ENCODE results near the gene TP63. TPM values are rescaled to one million over a fixed set of nuclear protein-coding genes. Genes with fewer than 3 reads are reported as not detected.

TP63 gene
- total and polyA plus RNA-seq, 12 donors = 0.11 to 0.84 (median 0.16) TPM; not detected in 1

GRCh38 chr3:189834462-189834861, 203.3 kb downstream of the TP63 start:
- WGBS, 4 donors = 86 to 94% (median 89%) methylated on average over 5 of the region's 5 CpGs
- intact Hi-C loops (cut with DNase I) = no loop called here
- TF ChIP-seq POLR2A (IDR thresholded peaks at IDR 0.05) (no peak), CTCF (IDR thresholded peaks at IDR 0.05) (no peak)
- Histone ChIP-seq H3K9me3 (replicated peaks in 1 of 3) (no peaks in the 10 kb centered on the region), H3K36me3 (replicated peaks in 1 of 2) (no peaks in the 10 kb centered on the region), H3K4me3 (no peak overlapping the region), H3K4me1 (replicated peaks in 1 of 2) (peaks cover 0 to 3% of the 10 kb centered on the region in 2 donors), H3K27ac (no peak overlapping the region), H3K27me3 (no peaks in the 10 kb centered on the region)
- no peak for DNase-seq

- WGBS, 4 donors = 73 to 86% (median 82%) methylated on average over 5 of the region's 5 CpGs
- DNase-seq = no peak
Observed at GRCh38 chr3:189836795-189837194, 205.6 kb downstream of the TP63 start.

GRCh38 chr3:189838291-189838690, 207.1 kb downstream of the TP63 start:
- TF ChIP-seq POLR2A (IDR thresholded peaks at IDR 0.05) (no peak), CTCF (IDR thresholded peaks at IDR 0.05) (no peak)
- no peaks in the 10 kb centered on the region for H3K36me3 ChIP-seq (replicated peaks in 1 of 2)
- no peak overlapping the region for H3K4me3 ChIP-seq
- H3K4me1 ChIP-seq (replicated peaks in 1 of 2) = peaks cover 0 to 7% of the 10 kb centered on the region in 2 donors
- WGBS, 4 donors = 86 to 92% (median 87%) methylated on average over 6 of the region's 6 CpGs
- no peak for DNase-seq
- no peaks in the 10 kb centered on the region for H3K9me3 ChIP-seq (replicated peaks in 1 of 3)
- no peaks in the 10 kb centered on the region for H3K27me3 ChIP-seq
- no peak overlapping the region for H3K27ac ChIP-seq
- intact Hi-C loops (cut with DNase I) = no loop called here

More at GRCh38 chr3:189836795-189837194, 205.6 kb downstream of the TP63 start:
- Histone ChIP-seq H3K36me3 (replicated peaks in 1 of 2) (no peaks in the 10 kb centered on the region), H3K27me3 (no peaks in the 10 kb centered on the region), H3K27ac (no peak overlapping the region), H3K4me1 (replicated peaks in 1 of 2) (peaks cover 0 to 7% of the 10 kb centered on the region in 2 donors), H3K9me3 (replicated peaks in 1 of 3) (no peaks in the 10 kb centered on the region), H3K4me3 (no peak overlapping the region)
- intact Hi-C loops (cut with DNase I) = no loop called here
- TF ChIP-seq POLR2A (IDR thresholded peaks at IDR 0.05) (no peak), CTCF (IDR thresholded peaks at IDR 0.05) (no peak)

GRCh38 chr3:189839576-189839975, 208.4 kb downstream of the TP63 start:
- Histone ChIP-seq H3K27me3 (no peaks in the 10 kb centered on the region), H3K36me3 (replicated peaks in 1 of 2) (no peaks in the 10 kb centered on the region), H3K27ac (no peak overlapping the region), H3K9me3 (replicated peaks in 1 of 3) (no peaks in the 10 kb centered on the region), H3K4me1 (replicated peaks in 1 of 2) (peaks cover 0 to 7% of the 10 kb centered on the region in 2 donors), H3K4me3 (no peak overlapping the region)
- WGBS, 4 donors = 32 to 49% (median 46%) methylated on average over 2 of the region's 2 CpGs
- TF ChIP-seq CTCF (IDR thresholded peaks at IDR 0.05) (no peak), POLR2A (IDR thresholded peaks at IDR 0.05) (no peak)
- intact Hi-C loops (cut with DNase I) = no loop called here
- DNase-seq = peak in 4 of 7 donors; percentile 31 to 60 (median 42)

All from adrenal gland (tissue), 12 donors.